ENCODE data around the gene SORL1.
"Not testable (repeated sequence)": the region's sequence is repeated elsewhere in the genome, so short reads cannot be mapped to it uniquely, and the experiment has no call there.

SORL1 gene

GRCh38 chr11:121566279-121567168 is 114.4 kb downstream of the SORL1 start:
- FAIRE-seq, result no peak

DNA sequence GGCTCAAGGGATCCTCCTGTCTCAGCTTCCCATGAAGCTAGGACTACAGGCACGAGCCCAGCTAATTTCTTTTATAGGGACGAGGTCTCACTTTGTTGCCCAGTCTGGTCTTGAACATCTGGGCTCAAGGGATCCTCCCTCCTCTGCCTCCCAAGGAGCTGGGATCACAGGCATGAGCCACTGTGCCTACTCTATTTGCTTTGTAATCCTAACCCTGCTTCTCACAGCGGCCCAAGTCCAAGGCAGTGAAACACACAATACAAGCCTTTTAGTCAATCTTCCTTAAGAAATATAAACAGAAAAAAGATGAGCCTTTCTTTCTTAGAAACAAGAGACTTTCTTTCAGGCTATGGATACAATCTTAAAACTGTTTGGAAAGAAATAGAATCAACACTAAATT is 115.9 kb downstream of the SORL1 start:
- FAIRE-seq, result no peak

DNA sequence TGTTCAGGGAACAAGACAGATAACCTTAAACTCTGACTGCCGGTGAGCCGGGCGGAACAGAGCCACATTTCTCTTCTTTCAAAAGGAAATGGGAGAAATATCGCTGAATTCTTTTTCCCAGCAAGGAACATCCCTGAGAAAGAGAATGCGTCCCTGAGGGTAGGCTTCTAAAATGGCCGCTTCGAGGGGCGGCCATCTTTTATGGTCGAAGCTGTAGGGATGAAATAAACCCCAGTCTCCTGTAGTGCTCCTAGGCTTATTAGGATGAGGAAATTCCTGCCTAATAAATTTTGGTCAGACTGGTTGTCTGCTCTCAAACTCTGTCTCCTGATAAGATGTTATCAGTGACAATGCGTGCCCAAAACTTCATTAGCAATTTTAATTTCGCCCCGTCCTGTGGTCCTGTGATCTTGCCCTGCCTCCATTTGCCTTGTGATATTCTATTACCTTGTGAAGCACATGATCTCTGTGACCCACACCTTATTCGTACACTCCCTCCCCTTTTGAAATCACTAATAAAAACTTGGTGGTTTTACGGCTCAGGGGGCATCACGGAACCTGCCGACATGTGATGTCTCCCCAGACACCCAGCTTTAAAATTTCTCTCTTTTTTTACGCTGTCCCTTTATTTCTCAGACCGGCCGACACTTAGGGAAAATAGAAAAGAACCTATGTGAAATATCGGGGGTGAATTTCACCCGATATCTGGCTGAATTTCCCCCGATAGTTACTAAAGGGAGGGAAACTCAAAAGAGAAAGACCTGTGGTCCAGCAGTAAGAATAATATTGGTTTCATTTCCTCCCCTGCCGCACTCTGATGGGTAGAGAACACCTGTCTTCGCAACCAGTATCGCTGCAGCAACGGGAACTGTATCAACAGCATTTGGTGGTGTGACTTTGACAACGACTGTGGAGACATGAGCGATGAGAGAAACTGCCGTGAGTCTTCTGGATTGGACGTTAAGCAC is 117.5 kb downstream of the SORL1 start:
- not testable (repeated sequence) for FAIRE-seq

DNA sequence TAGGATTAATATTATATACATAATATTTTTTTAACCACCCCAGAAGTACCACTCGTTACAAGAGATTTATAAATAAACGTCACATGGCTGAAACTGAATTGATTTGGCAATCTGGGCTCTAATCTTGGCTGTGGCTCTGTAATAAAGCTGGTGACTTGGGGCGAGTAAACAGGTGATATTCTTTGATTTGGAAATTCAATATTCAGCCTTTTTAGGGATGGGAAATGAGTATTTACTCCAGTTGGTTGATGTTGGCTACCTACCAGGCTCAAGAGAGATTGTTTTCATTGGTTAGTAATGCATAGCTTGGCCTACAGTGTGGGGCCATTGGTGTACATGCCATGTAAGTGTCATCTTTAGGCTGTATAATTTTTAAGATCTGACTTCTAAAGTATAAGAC is 118.3 kb downstream of the SORL1 start:
- FAIRE-seq, result no peak

- FAIRE-seq, result no peak
These were observed 119.4 kb downstream of the SORL1 start for GRCh38 chr11:121571506-121571905.

- no peak for FAIRE-seq
These were observed 120.5 kb downstream of the SORL1 start for GRCh38 chr11:121572571-121573059.

GRCh38 chr11:121574801-121575200 is 122.7 kb downstream of the SORL1 start:
- no peak for FAIRE-seq

DNA sequence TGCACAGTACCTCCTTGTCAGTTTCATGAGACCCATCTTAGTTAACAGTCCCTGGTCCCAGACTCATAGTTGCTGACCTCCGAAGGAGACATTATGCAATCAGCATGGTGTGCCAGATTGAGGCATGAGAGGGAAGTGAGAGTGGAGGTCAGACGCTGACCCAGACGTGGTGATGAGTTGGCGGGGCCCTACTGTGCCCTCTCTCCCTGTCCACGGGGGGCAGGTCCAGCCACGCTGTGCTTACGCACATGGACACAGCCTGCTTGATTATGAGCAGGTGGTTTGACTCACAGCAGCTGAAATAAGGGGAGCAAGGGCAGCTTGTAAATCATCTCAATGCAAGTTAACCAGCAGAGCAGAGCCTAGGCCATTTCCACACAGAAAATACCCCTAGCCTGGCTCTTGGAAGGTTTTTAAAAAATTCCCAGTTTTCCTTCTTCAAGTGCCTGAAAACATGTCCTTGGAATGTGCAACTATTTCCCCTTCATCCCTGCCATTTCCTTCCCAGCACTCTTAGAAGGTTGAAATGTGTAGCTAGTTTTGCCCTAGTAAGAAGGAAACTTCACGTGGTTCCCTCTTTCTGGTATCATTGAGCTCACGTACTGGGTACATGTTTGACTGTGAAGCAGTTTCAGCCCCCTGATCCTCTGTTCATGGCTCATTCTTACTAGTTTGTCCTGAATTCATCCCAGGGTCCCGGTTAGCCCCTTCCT is 123.3 kb downstream of the SORL1 start:
- no peak for FAIRE-seq

DNA sequence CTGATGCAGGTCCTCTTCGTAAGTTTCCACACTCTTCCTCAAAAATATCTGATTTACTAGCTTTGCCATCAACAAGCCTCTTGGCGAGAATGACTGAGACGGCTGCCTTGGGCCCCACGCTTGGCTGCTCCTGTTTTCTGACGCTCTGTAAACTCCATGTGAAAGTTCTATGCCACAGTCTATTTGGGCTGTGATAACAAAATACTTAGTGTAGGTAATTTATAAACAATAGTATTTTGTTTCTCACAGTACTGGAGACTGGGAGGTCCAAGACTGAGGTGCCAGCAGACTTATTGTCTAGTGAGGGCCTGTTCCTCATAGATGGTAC is 123.8 kb downstream of the SORL1 start:
- no peak for FAIRE-seq

DNA sequence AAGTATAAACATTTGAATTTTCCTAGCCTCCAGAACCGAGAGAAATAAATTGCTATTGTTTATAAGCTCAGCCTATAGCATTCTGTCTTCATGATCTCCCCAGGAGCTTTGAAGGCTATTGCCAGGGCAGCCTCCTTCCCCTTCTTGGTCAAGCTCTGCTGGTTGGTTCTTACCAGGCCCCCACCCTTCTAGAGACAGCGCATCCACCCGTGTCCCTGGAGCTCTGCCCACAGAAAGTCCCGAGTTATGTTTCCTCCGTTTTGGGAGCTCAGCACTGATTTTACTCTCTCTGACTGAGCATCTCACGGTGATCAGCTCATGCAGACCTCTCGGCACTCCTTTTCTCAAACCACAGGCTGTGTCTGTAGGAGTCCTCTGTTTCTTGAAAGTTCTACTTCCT is 124.4 kb downstream of the SORL1 start:
- no peak for FAIRE-seq

DNA sequence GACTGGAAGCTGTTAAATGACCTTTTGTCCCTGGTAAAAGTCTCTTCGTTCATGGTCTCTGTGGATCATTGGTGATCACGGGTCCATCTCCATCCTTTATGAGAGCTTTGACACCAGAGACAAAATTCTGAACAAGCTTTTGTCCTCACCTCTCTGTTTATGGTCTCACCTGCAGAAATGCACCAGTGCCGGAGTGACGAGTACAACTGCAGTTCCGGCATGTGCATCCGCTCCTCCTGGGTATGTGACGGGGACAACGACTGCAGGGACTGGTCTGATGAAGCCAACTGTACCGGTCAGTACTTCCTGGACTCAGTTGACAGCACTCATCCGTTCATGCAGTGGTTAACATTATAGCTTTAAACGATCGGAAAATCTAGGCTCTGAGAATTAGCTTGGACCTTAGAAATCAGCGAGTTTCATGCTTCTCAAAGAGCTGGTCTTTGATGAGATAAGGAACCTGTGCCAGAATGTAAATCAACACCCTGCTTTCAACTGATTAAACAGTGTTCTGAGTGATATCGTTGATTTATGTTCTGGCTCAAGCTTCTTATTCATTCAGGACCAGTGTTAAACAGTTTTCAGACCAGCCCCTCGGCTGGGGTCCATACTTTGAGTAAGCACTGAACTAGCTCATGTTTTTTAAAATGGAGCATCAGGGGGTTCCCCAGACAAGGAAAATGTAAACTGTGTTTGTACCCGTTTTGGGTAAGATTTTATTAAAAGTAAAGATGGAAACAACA is 125.2 kb downstream of the SORL1 start:
- FAIRE-seq, result no peak

- no peak for FAIRE-seq
These were observed 126.3 kb downstream of the SORL1 start for GRCh38 chr11:121578251-121578976.

GRCh38 chr11:121580154-121580553 is 128.0 kb downstream of the SORL1 start:
- FAIRE-seq, result no peak

- no peak for FAIRE-seq
These were observed 129.5 kb downstream of the SORL1 start for GRCh38 chr11:121581607-121582006.

- no peak for FAIRE-seq
These were observed 130.2 kb downstream of the SORL1 start for GRCh38 chr11:121582296-121582695.

DNA sequence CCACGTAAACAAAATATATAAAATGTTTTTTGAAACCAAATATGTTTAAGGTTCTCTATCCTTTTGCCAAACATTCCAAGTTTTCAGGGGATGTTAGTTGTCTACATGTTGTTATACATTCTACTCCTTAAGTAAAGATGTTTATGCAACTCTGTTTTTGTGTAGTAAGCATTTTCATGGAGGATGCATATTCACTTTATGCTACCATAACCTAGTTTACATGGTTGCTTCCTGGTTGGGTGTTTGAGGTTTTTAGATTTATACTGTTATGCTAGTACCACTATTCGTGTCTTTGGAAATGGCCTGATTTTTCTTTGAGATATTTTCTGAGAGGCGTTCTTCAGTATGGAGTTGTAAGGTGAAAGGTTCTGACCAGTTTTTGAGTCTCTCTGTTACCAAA is 131.7 kb downstream of the SORL1 start:
- no peak for FAIRE-seq

GRCh38 chr11:121586750-121587149 is 134.6 kb downstream of the SORL1 start:
- peak; percentile 24 for FAIRE-seq

DNA sequence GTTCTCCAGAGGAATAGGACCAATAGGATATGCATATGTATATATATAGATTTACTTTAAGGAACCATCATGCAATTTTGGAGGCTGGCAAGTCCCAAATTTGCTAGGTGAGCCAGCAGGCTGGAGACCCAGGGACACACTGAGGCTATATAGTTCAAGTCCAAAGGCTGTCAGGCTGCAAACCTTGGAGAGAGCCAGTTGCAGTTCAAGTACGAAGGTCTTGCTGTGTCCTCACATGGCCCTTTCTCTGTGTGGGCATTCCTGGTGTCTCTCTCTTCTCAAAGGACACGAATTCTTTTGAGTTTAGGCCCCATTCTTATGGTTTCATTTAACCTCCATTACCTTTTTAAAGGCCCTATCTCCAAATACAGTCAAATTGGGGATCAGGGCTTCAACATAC is 135.1 kb downstream of the SORL1 start:
- no peak for FAIRE-seq

DNA sequence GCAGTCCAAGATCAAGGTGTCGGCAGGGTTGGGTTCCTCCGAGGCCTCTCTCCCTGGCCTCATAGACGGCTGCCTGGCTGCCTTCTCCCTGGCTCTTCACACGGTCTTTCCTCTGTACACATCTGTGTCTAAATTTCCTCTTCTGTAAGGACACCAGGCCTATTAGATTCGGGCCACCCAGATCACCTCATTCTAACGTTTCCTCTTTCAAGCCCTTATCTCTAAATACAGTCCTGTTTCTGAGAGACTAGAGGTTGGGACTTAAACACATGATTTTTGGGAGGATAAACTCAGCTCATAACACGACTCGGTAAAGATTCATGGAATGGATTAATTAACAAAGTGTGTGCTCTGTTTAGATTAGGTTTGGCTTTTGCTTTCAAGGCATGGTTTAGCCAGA is 136.6 kb downstream of the SORL1 start:
- FAIRE-seq, result no peak

GRCh38 chr11:121589946-121590537 is 137.9 kb downstream of the SORL1 start:
- FAIRE-seq, result no peak

All from colon (tissue), 2 donors.